Prostate gland (tissue), 2 donors: ENCODE data around the gene GPR161.

Source experiments
- POLR2A ChIP-seq: fragments of 450-650 bp; IDR thresholded peaks from one replicate; pipeline ENCODE4 v1.6.1; 2016; ENCODE audit warnings: antibody characterized with exemption, mild to moderate bottlenecking
- TF ChIP-seq, protein P1 (sequence below), 4 experiments: fragments of 200-600 bp in 2 of 4; fragments of 450-650 bp in 2 of 4; sonication (generic) in 2 of 4; IDR thresholded peaks; 1 replicate in 3 of 4; 2 replicates in 1 of 4; pipeline ENCODE4 v1.5.1; 2016 to 2019; ENCODE audit warnings: antibody characterized with exemption in 4 of 4, mild to moderate bottlenecking in 2 of 4, moderate library complexity in 2 of 4

DNA sequence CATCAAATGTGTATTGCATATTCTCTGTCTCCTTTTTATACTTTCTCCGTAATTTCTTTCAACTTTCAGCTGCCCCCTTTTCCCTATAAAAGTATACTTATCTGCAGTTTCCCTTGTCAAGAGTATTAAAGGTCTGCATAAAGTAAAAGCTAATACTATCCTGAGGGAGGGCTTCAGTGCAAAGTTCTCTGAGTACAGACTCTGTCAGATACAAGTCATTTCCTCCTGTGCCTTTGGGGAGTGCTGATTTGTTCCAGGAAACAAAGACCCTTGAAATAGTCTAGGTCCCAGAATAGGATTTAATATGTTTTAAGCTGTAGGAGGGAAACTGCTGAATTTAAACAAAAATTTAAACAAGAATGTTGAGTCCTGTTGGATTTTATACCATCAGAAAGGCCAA, 11.7 kb downstream of the GPR161 start:
- TF ChIP-seq, protein P1, sequence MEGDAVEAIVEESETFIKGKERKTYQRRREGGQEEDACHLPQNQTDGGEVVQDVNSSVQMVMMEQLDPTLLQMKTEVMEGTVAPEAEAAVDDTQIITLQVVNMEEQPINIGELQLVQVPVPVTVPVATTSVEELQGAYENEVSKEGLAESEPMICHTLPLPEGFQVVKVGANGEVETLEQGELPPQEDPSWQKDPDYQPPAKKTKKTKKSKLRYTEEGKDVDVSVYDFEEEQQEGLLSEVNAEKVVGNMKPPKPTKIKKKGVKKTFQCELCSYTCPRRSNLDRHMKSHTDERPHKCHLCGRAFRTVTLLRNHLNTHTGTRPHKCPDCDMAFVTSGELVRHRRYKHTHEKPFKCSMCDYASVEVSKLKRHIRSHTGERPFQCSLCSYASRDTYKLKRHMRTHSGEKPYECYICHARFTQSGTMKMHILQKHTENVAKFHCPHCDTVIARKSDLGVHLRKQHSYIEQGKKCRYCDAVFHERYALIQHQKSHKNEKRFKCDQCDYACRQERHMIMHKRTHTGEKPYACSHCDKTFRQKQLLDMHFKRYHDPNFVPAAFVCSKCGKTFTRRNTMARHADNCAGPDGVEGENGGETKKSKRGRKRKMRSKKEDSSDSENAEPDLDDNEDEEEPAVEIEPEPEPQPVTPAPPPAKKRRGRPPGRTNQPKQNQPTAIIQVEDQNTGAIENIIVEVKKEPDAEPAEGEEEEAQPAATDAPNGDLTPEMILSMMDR (IDR thresholded peaks at IDR 0.05), result no peak
- no peak for TF ChIP-seq POLR2A
